CD4-positive, alpha-beta T cell treated with Interleukin-17A for 1 hour (primary cell): ENCODE results near the gene RPS25.
"Not testable (repeated sequence)": the region's sequence is repeated elsewhere in the genome, so short reads cannot be mapped to it uniquely, and the experiment has no call there.

Experiments used
- DNase-seq: peaks from one replicate; pipeline ENCODE4 v3.0.0-alpha.2; 2020

The RPS25 gene

DNA sequence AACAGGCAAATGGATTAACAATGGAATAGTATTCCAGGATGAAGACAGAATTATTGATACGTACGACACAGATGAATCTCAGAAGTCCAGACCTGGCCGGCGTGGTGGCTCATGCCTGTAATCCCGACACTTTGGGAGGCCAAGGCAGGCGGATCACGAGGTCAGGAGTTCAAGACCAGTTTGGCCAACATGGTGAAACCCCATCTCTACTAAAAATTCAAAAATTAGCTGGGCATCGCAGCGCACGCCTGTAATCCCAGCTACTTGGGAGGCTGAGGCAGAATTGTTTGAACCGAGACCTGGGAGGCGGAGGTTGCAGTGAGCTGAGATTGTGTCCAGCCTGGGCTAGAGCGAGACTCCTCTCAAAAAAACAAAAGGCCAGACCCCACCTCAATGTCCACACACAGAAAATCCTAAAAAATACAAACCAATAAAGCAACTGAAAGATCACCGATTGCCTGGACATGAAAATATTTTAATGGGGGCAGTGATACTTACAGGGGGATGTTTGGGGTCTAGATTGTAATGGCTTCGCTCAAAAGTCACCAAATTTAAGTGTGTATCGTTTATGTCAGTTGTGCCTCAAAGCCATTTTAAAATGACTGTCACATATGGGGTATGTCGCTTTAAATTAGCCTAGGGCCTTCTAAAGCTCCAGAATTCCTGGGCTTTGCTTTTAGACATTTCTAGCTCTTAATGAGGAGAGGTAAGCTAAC is 3.8 kb downstream of the RPS25 start:
- DNase-seq, result no peak

DNA sequence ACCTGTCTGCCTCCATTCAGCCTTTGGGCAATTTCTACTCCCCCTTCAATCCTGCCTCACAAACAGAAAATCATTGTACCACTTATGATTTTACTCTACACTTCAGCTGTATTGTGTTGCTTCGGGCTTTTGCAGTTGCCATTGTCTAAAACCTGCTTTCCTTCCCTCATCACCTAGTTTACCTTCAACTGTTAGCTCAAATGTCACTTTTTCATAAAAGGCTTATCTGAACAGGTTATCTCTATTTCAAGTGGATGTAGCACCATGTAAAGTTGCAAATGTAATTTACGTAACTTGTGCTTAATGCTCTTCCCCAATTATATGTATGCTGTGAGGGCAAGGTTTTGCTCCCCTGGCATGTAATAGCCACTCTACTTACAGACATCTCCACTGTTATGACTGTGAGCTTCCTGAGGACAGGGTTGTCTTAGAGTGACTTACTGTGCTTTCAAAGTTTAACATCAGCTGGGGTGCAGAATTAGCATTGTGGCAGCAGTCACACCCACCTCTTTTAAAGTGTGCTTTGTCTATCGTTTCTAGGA is 5.4 kb downstream of the RPS25 start:
- no peak for DNase-seq

DNA sequence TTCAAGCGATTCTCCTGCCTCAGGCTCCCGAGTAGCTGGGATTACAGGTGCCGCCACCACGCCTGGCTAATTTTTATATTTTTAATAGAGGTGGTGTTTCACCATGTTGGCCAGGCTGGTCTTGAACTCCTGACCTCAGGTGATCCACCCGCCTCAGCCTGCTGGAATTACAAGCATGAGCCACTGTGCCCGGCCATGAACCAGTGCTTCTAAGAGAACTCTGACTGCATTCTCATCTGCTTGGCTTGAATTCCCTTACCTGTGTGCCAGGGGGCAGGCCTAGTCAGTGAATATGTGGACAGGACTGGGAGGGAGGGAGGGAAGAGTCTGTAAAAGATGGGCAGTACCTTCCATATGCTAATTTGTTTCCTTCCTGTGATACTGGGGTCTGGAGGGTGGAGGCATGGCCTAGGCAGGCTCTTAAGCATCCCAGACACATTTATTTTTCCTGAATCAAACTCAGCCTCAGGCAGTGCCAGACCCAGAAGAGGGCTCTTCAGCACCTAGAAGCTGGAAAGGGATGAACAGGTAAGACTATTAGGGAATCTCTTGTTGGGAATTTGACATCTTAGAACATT is 6.6 kb downstream of the RPS25 start:
- DNase-seq, result no peak

DNA sequence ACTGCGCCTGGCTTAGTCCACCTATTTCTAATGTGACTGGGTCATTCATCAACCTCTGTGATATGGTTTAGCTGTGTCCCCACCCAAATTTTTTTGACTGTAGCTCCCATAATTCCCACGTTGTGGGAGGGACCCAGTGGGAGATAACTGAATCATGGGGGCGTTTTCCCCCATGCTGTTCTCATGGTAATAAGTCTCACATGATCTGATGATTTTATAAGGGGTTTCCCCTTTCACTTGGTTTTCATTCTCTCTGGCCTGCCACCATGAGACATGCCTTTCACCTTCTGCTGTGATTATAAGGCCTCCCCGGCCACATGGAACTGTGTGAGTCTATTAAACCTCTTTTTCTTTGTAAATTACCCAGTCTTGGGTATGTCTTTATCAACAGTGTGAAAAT is 11.5 kb downstream of the RPS25 start:
- no peak for DNase-seq

DNA sequence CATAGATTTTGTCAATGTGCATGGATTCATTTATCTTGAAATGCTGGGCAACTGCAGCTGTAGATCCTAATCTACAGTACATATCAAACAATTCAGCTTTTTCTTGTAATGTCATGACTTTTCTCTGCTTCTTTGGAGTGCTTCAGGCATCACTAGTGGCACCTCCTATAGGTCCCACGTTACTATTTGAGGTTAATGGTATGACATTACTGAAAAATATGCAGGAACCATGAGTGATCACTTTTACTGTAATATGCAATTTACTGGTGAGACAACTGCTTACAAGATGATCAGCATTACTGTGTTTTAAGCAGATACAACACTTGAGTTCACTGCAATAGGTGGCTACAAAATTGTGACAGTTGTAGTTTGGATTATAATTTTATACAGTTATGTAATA is 17.2 kb downstream of the RPS25 start:
- no peak for DNase-seq

DNA sequence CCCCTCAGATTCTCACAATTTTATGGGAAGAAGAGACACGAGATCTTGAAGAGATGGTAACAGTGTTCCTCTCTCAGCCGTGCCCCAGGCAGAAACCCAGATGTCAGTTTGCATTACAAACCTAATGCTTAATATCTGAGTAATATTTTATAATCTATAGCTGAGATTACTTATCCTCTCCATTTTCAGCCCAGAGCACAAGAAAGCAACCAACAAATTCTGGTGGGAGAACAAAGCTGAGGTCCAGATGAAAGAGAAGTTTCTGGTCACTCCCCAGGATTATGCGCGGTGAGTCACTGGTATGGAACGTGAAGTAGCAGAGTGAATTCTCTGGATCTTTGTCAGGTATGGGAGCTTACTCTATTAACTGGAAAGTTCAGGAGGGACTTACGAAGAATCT is 19.3 kb downstream of the RPS25 start:
- no peak for DNase-seq

DNA sequence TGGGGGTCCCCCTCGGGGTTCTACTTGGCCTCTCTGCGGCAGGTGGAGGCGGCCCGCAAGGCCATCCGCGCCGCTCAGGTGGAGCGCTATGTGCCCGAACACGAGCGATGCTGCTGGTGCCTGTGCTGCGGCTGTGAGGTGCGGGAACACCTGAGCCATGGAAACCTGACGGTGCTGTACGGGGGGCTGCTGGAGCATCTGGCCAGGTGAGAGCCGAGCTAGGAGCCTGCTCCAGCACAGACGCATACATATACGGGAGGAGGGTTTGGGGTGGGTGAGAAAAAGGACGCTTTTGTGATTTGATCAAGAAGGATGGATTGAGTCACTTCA is 19.8 kb downstream of the RPS25 start:
- DNase-seq, result no peak

DNA sequence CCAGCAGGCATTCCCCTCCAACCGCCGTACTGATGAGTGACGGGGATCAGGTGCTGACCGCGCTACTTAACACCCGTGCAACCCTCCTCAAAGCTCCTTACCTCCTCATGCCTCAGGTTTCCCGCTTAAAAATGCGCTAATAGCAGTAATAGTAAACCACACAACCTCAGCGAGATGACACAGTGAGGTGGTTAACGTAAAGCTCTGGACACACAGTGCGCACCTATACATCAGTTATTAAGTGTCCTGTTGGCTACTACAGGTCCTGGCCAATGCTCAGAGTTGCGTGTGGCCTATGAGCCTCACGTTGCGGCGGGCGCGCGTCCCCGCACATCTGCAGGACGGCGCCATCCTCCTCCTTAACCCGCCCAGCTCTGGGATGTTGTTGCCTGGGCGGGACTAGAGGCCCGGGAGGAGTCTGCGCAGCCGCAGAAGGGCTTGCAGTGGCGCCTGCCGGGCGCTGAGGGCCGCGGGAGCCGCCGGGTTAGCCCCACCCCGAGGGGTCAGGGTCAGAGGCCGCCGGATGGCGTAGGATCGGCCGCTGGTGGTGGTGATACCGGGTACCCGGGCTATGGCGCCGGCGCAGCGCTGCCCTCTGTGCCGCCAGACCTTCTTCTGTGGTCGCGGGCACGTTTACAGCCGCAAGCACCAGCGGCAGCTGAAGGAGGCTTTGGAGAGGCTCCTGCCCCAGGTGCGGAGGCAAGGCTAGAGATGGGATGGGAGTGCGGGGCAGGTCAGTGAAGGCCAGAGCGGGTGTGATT is 20.3 kb downstream of the RPS25 start, which contains the start of gene CENATAC:
Gene CENATAC, plus strand, starts transcription at position 512 of the 761 bp plus-strand sequence. Its CDS starts 60 bp downstream, at position 572.
- DNase-seq, result peak; percentile 96

DNA sequence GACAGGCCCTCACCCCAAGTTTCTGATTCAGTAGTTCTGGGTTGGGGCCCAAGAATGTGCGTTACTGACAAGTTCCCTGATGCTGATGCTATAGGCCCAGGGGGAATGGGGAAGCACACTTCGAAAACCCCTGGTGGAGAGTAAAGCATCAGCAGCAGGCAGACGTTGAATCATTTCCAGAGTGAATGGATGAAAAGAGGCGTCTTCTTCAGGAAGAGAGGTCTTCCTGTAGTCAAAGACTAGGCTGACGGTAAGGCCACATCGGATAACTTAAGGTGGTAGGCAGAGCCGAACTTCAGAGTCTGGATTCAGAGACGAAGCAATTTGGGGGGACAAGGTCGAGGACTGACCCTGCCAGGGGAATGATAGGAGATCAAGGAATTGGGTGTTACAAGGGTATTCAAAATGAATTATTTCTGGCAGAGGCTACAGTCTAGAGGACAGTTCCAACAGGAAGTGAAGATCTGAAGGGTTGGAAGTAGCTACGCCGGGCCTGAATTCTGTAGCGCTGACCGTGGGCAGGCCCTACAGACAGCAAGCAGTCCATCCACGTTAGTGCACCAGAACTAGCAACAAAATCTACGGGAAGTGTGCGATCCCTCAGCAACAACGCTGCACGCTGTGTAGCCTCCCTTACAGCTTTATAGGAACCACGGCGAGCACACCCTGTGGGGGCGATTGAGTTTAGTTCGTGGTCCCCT is 21.1 kb downstream of the RPS25 start:
- DNase-seq, result peak; percentile 59

DNA sequence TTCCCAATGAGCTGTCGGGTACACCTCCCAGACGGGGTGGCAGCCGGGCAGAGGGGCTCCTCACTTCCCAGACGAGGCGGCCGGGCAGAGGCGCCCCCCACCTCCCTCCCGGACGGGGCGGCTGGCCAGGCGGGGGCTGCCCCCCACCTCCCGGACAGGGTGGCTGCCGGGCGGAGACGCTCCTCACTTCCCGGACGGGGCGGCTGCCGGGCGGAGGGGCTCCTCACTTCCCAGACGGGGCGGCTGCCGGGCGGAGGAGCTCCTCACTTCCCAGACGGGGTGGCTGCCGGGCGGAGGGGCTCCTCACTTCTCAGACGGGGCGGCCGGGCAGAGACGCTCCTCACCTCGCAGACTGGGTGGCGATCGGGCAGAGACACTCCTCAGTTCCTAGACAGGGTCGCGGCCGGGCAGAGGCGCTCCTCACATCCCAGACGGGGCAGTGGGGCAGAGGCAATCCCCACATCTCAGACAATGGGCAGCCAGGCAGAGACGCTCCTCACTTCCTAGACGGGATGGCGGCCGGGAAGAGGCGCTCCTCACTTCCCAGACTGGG is 26.6 kb downstream of the RPS25 start:
- not testable (repeated sequence) for DNase-seq

DNA sequence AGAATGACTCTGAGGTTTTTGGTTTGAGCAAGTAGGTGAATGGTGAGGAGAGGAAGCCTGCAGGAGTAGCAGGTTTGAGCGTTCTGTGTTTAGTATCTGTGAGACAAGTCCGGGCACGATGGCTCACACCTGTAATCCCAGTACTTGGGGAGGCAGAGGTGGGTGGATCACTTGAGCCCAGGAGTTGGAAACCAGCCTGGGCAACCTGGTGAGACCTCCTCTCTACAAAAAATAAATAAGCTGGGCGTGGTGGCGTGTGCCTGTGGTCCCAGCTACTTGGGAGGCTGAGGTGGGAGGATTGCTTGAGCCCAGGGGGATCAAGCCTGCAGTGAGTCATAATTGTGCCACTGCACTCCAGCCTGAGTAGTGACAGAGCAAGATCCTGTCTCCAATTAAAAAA is 29.9 kb downstream of the RPS25 start:
- no peak for DNase-seq

DNA sequence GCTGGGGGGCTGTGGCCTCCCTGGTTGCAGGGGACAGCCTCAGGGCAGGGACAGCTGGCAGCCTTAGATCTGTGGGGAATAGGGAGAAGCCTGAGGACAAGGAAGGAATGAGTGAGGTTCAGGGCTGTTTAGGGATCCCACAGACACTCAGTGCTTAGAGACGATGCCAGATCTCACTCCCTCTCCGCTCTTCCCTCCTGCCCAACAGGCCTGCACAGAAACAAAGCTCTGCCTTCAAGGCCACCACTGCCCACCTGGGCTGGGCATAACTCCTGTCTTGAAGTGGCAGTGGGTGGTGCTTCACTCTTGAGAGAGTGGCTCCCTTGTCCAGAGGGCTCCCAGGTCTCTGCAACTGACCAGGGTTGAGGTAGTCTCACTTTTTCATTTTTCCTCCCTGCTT is 33.3 kb downstream of the RPS25 start:
- DNase-seq, result no peak

DNA sequence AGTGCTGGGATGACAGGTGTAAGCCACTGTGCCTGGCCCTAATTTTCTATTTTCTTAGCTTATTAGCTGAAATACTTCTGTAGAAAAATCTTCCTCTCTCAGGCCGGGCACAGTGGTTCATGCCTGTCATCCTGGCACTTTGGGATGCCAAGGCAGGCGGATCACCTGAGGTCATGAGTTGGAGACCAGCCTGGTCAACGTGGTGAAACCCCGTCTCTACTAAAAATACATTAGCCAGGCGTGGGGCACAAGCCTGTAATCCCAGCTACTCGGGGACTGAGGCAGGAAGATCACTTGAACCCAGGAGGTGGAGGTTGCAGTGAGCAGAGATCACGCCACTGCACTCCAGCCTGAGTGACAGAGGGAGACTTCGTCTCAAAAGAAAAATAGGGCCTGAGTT is 33.8 kb downstream of the RPS25 start:
- not testable (repeated sequence) for DNase-seq

DNA sequence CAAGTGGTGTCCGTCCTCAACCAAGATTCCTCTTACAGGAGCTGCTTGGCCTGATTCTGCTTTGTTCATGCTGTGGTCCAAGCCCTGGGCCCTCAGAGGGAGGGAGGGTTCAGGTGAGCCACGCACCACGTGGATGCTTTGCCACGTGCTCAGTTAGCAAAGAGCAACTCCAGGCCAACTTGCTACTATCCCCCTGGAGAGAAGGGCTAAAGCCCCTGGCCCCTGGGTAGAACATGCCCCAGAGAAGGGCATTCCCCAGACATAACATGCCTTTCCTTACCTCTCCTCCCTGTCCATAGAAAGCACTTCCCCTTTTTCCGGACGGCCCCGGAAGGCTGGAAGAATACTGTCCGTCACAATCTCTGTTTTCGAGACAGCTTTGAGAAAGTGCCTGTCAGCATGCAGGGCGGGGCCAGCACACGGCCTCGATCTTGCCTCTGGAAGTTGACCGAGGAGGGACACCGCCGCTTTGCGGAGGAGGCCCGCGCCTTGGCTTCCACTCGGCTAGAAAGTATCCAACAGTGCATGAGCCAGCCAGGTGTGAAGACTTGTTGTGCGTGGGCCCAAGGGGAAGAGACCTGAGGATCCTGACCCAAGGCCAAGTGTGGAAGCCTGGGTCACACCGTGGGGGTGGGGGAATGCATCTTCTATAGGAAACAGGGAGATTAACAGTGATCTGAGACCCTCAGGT is 37.8 kb downstream of the RPS25 start:
- no peak for DNase-seq

DNA sequence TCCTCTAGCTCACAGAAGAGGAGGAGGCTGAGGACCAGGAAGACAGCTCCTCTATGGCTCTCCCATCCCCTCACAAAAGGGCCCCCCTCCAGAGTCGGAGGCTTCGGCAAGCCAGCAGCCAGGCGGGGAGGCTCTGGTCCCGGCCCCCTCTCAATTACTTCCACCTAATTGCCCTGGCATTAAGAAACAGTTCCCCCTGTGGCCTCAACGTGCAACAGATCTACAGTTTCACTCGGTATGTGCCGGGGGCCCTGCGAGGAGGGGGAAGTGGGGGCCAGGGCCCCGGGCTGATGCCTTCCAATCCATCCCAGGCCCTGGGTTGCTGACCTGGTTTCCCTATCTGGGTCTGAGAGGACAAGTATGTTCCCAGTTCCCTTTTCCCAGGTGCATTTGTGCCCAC is 38.7 kb downstream of the RPS25 start:
- no peak for DNase-seq

DNA sequence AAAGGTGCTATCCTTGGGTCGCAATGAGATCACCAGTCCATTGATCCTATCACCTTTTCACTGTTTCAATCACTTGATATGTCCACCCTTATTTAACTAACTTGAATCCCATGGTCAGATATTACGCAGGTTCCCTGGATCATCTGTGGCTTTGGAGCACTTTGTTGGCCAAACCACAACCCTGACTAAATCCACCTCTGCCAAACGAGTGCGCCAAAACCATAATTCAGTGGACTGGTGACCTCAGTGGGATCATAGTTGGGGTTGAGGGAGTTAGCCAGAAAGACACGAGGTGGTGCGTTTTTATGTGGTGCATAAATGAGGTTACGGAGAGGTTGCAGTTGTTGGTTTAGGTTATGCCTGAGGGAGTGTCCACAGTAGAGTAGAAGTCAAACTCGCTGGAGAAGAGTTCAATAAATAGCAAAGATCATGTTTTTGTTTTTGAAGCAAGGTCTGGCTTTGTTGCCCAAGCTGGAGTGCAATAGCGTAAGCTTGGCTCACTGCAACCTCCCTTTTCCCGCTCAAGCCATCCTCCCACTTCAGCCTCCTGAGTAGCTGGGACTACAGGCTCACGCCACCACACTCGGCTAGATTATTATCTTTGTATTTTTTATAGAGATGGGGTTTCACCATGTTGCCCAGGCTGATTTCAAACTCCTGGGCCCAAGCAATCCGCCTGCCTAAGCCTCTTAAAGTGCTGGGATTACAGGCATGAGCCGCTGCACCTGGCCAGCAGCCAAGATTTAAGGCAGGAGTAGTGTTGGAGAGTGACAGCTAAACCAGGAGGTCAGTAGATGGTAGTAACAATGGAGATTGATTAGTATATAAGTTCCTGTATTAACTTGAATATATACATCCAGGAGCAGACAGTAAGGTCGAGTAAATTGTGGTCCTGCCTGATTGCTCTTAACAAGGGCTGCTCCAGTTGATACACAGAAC is 42.1 kb downstream of the RPS25 start:
- no peak for DNase-seq

DNA sequence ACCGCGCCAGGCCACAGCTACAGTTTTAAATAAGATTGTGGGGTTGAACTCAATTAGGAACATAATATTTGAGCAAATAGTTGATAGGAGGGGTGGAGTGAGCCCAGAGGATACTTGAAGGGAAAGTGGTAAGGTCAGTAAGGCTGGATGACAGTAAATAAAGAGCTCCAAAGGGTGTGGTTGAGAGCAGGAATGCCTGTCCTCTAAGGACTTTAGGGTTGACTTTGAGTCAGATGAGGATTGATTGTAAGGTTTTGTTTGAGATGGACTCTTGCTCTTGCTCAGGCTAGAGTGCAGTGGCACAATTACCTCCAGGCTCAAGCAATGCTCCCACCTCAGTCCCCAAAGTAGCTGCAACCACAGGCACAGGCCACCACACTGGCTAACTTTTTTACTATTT is 44.2 kb downstream of the RPS25 start:
- DNase-seq, result no peak

DNA sequence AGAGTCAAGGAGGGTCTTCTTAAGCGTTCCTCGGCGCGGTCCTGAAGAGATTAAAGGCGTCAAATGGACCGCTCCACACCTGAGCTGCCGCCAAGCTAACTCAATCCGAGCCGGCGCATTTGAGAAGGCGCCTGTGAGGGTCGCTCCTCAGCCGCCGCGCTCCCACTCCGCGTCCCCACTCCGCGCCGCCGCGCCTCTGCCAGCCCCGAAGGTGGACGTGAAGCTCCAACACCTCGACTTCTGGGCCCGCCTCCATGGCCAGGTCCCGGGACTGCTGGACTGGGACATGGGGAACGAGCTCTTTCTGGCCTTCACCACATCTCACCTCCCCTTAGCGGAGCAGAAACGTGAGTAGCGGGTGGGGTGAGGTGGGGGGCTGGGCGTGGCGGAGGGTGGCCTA is 46.5 kb downstream of the RPS25 start, which contains the start of gene FOXR1:
Gene FOXR1, plus strand, starts transcription at position 116 of the 400 bp plus-strand sequence. Its CDS starts 171 bp downstream, at position 287.
- no peak for DNase-seq

DNA sequence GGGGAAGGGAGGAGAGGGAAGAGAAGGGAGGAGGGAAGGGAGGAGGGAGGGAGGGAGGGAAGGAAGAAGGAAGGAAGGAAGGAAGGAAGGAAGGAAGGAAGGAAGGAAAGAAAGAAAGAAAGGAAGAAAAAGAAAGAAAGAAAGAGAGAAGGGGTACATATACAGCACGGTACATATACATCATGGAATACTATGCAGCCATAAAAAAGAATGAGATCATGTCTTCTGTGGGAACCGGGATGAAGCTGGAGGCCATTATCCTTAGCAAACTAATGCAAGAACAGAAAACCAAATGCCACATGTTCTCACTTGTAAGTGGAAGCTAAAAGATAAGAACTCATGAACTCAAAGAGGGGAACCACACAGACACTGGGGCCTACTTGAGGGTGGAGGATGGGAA is 48.6 kb downstream of the RPS25 start:
- not testable (repeated sequence) for DNase-seq
